GM21390 (cell line): Measurements from ENCODE around the gene TMEM132C.

Source experiments
- ATAC-seq: cut with Tn5 transposase; IDR thresholded peaks from one replicate; pipeline ENCODE4 v1.9.1; 2021; ENCODE audit not compliant: unreplicated experiment

The TMEM132C gene

GRCh38 chr12:128338386-128339125 is 71.6 kb downstream of the TMEM132C start:
- ATAC-seq: no peak

- ATAC-seq: no peak
These were observed 72.2 kb downstream of the TMEM132C start for GRCh38 chr12:128339126-128339520.

- no peak for ATAC-seq
These were observed 72.7 kb downstream of the TMEM132C start for GRCh38 chr12:128339631-128340030.

- ATAC-seq: no peak
These were observed 86.3 kb downstream of the TMEM132C start for GRCh38 chr12:128353301-128353700.

- ATAC-seq: no peak
These were observed 89.6 kb downstream of the TMEM132C start for GRCh38 chr12:128356547-128356946.

GRCh38 chr12:128361400-128361995 is 94.5 kb downstream of the TMEM132C start:
- ATAC-seq: no peak

GRCh38 chr12:128365032-128365431 is 98.1 kb downstream of the TMEM132C start:
- no peak for ATAC-seq

GRCh38 chr12:128365651-128366231 is 98.8 kb downstream of the TMEM132C start:
- no peak for ATAC-seq

- ATAC-seq: no peak
These were observed 101.0 kb downstream of the TMEM132C start for GRCh38 chr12:128367961-128368360.

- ATAC-seq: no peak
These were observed 114.6 kb downstream of the TMEM132C start for GRCh38 chr12:128381541-128381940.

- no peak for ATAC-seq
These were observed 115.0 kb downstream of the TMEM132C start for GRCh38 chr12:128381946-128382345.

GRCh38 chr12:128382946-128383345 is 116.0 kb downstream of the TMEM132C start:
- no peak for ATAC-seq

GRCh38 chr12:128383357-128383937 is 116.5 kb downstream of the TMEM132C start:
- ATAC-seq: no peak

- ATAC-seq: no peak
These were observed 118.8 kb downstream of the TMEM132C start for GRCh38 chr12:128385736-128386135.

GRCh38 chr12:128387811-128388422 is 120.9 kb downstream of the TMEM132C start:
- ATAC-seq: peak; percentile 60

GRCh38 chr12:128388461-128389000 is 121.6 kb downstream of the TMEM132C start:
- no peak for ATAC-seq

GRCh38 chr12:128393346-128393745 is 126.4 kb downstream of the TMEM132C start:
- ATAC-seq: no peak

GRCh38 chr12:128394137-128394536 is 127.2 kb downstream of the TMEM132C start:
- ATAC-seq: no peak

- ATAC-seq: no peak
These were observed 132.3 kb downstream of the TMEM132C start for GRCh38 chr12:128399253-128399652.

- ATAC-seq: no peak
These were observed 135.7 kb downstream of the TMEM132C start for GRCh38 chr12:128402486-128403243.
